Osteocyte (in vitro differentiated cells): ENCODE results near the gene MAGEB16. TPM values are rescaled to one million over a fixed set of nuclear protein-coding genes. Genes with fewer than 3 reads are reported as not detected.

ENCODE experiments used
- DNase-seq: peaks from one replicate; pipeline ENCODE4 v3.0.0; 2021; ENCODE audit warnings: mixed read lengths; ENCODE audit not compliant: unreplicated experiment; ENCODE audit errors: extremely low spot score
- H3K27ac Mint-ChIP-seq: one replicate; pipeline ENCODE4 v1.8.0; 2021; ENCODE audit warnings: mild to moderate bottlenecking, mixed read lengths; ENCODE audit not compliant: unreplicated experiment
- H3K27me3 Mint-ChIP-seq: one replicate; pipeline ENCODE4 v1.8.0; 2021; ENCODE audit warnings: mixed read lengths; ENCODE audit not compliant: unreplicated experiment
- H3K36me3 Mint-ChIP-seq: one replicate; pipeline ENCODE4 v1.8.0; 2021; ENCODE audit warnings: mixed read lengths; ENCODE audit not compliant: unreplicated experiment
- H3K4me1 Mint-ChIP-seq: one replicate; pipeline ENCODE4 v1.8.0; 2021; ENCODE audit warnings: mixed read lengths; ENCODE audit not compliant: unreplicated experiment
- H3K4me3 Mint-ChIP-seq: one replicate; pipeline ENCODE4 v1.8.0; 2021; ENCODE audit warnings: mild to moderate bottlenecking, moderate library complexity, mixed read lengths; ENCODE audit not compliant: unreplicated experiment
- H3K9me3 Mint-ChIP-seq: one replicate; pipeline ENCODE4 v1.8.0; 2021; ENCODE audit warnings: mixed read lengths; ENCODE audit not compliant: unreplicated experiment
- CTCF ChIP-seq: fragments of 200-600 bp; sonication (generic); IDR thresholded peaks from 2 replicates; pipeline ENCODE4 v1.5.0; 2021; ENCODE audit warnings: antibody characterized with exemption, mild to moderate bottlenecking, moderate library complexity
- total RNA-seq: library from RNA; stranded (reverse); gene quantifications from 2 replicates; pipeline ENCODE4 v1.2.1, GENCODE V29; 2021

The MAGEB16 gene
- total RNA-seq, 1 donor from 2014 or later, result not detected

- no peak for DNase-seq
- H3K9me3 Mint-ChIP-seq, result peaks cover 21% of the 10 kb centered on the region
- H3K4me1 Mint-ChIP-seq, result no peaks in the 10 kb centered on the region
- no peak overlapping the region for H3K27ac Mint-ChIP-seq
- no peaks in the 10 kb centered on the region for H3K36me3 Mint-ChIP-seq
- no peak for TF ChIP-seq CTCF
- H3K27me3 Mint-ChIP-seq, result no peaks in the 10 kb centered on the region
- H3K4me3 Mint-ChIP-seq, result no peak overlapping the region
Measured at GRCh38 chrX:35841872-35842271, 43.7 kb downstream of the MAGEB16 start.

- Mint-ChIP-seq H3K4me1 (no peaks in the 10 kb centered on the region), H3K9me3 (peaks cover 17% of the 10 kb centered on the region), H3K27ac (no peak overlapping the region), H3K4me3 (no peak overlapping the region), H3K27me3 (no peaks in the 10 kb centered on the region), H3K36me3 (no peaks in the 10 kb centered on the region)
- no peak for DNase-seq
- TF ChIP-seq CTCF, result no peak
Measured at GRCh38 chrX:35842674-35843073, 44.5 kb downstream of the MAGEB16 start.

- H3K4me3 Mint-ChIP-seq, result no peak overlapping the region
- H3K27ac Mint-ChIP-seq, result no peak overlapping the region
- H3K9me3 Mint-ChIP-seq, result peaks cover 22% of the 10 kb centered on the region
- no peaks in the 10 kb centered on the region for H3K4me1 Mint-ChIP-seq
- no peaks in the 10 kb centered on the region for H3K36me3 Mint-ChIP-seq
- DNase-seq, result no peak
- no peak for TF ChIP-seq CTCF
- no peaks in the 10 kb centered on the region for H3K27me3 Mint-ChIP-seq
Measured at GRCh38 chrX:35847736-35848135, 49.6 kb downstream of the MAGEB16 start.

Other genes starting within 250 kb of the MAGEB16 start
- not detected in 2 replicates for gene CFAP47, start 121.4 kb downstream of the MAGEB16 start, total RNA-seq